T47D (cell line): ENCODE measurements around the gene SUMF1.

Experiments used
- DNase-seq, 2 experiments: peaks; one replicate each; pipeline versions ENCODE4 v3.0.0 to v3.0.0-alpha.2; 2011 to 2012; ENCODE audit warnings: low read depth in 1 of 2, low spot score in 1 of 2
- JUND ChIP-seq: IDR thresholded peaks from 2 replicates; pipeline ENCODE4 v1.6.1; 2012; ENCODE audit warnings: low read depth
- in situ Hi-C: cut with HindIII; loops from 2 replicates; pipeline ENCODE4 v1.10.0; 2016; ENCODE audit warnings: low sequenced_read_pairs, low pct_unique_long_range_greater_than_20kb

The SUMF1 gene

GRCh38 chr3:4322635-4323034, 144.4 kb downstream of the SUMF1 start:
- in situ Hi-C loops = no loop called here
- TF ChIP-seq JUND = no peak
- peak in 1 of 2 experiments; percentile 63 for DNase-seq

GRCh38 chr3:4321732-4322131, 145.3 kb downstream of the SUMF1 start:
- DNase-seq = no peak
- TF ChIP-seq JUND = no peak
- in situ Hi-C loops = no loop called here

- TF ChIP-seq JUND = no peak
- in situ Hi-C loops = no loop called here
- DNase-seq = no peak
These were observed 146.8 kb downstream of the SUMF1 start for GRCh38 chr3:4320096-4320911.

- in situ Hi-C loops = no loop called here
- TF ChIP-seq JUND = no peak
- DNase-seq = no peak
These were observed 152.4 kb downstream of the SUMF1 start for GRCh38 chr3:4314688-4315087.

GRCh38 chr3:4313606-4314293, 153.3 kb downstream of the SUMF1 start:
- in situ Hi-C loops = no loop called here
- no peak for TF ChIP-seq JUND
- no peak for DNase-seq

GRCh38 chr3:4311496-4311895, 155.6 kb downstream of the SUMF1 start:
- TF ChIP-seq JUND = no peak
- in situ Hi-C loops = no loop called here
- peak; percentile 35 to 64 for DNase-seq
